GM18517 (cell line): ENCODE data around the gene TEDC1.
"Not testable (repeated sequence)": the region's sequence is repeated elsewhere in the genome, so short reads cannot be mapped to it uniquely, and the experiment has no call there.

ENCODE experiments used
- ATAC-seq: cut with Tn5 transposase; IDR thresholded peaks from one replicate; pipeline ENCODE4 v1.9.1; 2021; ENCODE audit warnings: mild to moderate bottlenecking, moderate library complexity; ENCODE audit not compliant: unreplicated experiment

The TEDC1 gene

GRCh38 chr14:105536051-105536450, 45.0 kb downstream of the TEDC1 start:
- ATAC-seq, result no peak

DNA sequence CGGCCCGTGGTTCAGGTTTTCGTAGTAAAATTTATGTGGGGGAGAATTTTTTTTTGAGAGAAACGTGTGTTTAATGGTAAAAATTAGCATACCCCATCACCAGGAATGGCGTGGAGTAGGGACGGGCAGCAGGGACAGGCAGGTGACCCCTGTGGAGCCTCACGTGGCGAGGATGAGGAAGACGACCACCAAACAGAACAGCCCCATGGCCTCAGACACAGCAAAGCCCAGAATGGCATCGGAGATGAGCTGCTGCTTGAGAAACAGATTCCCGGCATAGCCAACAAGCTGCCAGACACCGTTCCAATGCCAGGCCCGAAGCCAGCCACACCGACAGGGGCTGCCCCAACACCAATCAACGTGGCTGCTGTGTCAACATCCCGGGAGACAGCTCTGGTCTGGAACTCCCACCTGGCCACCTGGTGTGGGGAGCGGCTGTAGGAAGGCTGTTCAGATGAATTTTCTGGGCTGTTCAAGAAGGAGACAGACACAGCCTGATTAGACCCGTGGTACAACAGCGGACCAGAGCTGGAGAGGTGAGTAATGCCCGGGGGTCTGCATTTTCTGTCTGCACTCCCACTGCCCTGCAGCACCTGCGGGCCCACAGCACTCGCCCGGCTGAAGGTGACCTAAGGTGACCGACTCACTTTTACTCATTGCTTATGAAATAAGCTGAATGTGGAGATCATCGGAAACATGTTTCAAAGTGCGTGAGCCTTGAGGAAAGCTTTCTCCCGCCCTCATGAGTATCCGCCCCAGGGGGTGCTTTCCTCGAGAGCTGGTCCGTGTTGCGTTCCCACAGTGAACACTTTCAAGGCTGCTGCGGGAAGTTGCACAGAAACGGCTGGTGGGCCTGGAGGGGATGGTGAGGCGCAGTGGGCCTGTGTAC, 45.9 kb downstream of the TEDC1 start:
- ATAC-seq, result no peak

- no peak for ATAC-seq
Measured at GRCh38 chr14:105537580-105538474, 46.8 kb downstream of the TEDC1 start.

DNA sequence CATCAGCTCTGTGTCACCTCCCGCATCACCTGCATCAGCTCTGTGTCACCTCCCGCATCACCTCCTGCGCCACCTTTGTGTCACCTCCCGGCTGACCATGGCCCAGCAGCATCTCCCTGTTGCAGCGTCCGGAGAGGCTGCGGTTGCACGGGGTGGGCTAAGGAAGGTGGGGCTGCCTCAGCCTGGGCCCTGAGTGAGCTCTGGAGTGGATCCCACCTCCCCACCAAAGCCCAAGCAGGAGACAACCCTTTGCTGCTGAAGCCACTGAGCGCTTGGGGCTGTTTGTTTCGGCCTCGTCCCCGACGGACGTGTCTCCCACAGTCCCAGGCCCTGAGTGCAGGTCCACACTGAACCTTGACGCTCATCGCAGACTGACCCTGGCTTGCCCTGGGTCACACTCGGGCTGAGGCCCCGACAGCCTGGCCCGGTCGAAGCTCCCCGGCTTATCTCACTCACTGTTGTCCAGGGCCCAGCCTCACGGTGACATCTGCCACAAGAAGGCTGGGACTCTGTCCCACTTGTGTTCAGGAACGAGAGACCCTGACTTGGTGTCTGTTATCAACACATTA, 47.5 kb downstream of the TEDC1 start:
- no peak for ATAC-seq

GRCh38 chr14:105540811-105541210, 49.8 kb downstream of the TEDC1 start:
- ATAC-seq, result no peak

GRCh38 chr14:105541218-105541875, 50.3 kb downstream of the TEDC1 start:
- ATAC-seq, result no peak

GRCh38 chr14:105545676-105546075, 54.6 kb downstream of the TEDC1 start:
- not testable (repeated sequence) for ATAC-seq

GRCh38 chr14:105546410-105546809, 55.4 kb downstream of the TEDC1 start:
- not testable (repeated sequence) for ATAC-seq

DNA sequence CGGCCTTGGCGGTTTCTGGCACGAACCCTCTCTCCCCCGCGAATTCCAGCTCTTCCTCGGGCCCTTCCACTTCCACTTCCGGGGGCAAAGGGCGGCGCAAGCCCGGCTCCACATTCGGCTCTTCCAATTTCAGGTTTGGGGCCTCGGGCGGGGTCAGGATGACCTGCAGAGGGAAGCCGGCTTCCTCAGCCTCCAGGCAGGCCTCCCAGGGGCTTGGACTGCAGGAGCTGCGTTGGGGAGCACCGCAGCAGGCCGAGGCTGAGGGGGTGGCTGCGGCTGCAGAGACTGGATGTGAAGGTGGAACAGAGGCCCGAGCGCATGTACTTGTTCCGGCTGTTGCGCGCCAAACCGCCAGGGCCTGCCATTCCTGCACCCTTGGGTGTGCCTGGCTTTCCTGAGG, 56.0 kb downstream of the TEDC1 start:
- ATAC-seq, result not testable (repeated sequence)

DNA sequence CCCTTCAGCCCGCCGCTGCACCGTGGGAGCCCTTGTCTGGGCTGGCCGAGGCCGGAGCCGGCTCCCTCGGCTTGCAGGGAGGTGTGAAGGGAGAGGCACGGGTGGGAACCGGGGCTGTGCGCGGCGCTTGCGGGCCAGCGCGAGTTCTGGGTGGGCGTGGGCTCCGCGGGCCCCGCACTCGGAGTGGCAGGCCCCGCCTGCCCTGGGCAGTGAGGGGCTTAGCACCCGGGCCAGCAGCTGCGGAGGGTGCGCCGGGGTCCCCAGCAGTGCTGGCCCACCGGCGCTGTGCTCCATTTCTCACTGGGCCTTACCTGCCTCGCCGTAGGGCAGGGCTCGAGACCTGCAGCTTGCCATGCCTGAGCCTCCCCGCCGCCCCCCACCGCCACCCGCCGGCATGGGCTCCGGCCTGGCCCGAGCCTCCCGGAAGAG, 56.7 kb downstream of the TEDC1 start:
- ATAC-seq, result no peak
